Natural killer cell (primary cell): Measurements from ENCODE around the gene M1AP. TPM values are rescaled to one million over a fixed set of nuclear protein-coding genes. Genes with fewer than 3 reads are reported as not detected.

Source experiments
- ATAC-seq, 3 donors: fragments of 150-1000 bp in 2 of 3; fragments of 200-7000 bp in 1 of 3; cut with Tn5 transposase; 1 replicate in 1 of 3; 2 replicates in 2 of 3; pipeline ENCODE4 v1.10.0; 2021; ENCODE audit warnings: mild to moderate bottlenecking in 2 of 3, moderate library complexity in 2 of 3
- DNase-seq, 2 donors: peaks; one replicate each; pipeline versions ENCODE4 v3.0.0 to v3.0.0-alpha.2; 2013 to 2021; ENCODE audit warnings: mixed read lengths in 1 of 2
- H3K27ac ChIP-seq: one replicate; pipeline ENCODE4 v1.5.1; 2013; ENCODE audit warnings: mild to moderate bottlenecking, low read length
- H3K27me3 ChIP-seq: one replicate; pipeline ENCODE4 v1.6.1; 2013; ENCODE audit warnings: low read length; ENCODE audit not compliant: control insufficient read depth, insufficient read depth
- H3K36me3 ChIP-seq: one replicate; pipeline ENCODE4 v1.6.1; 2013; ENCODE audit warnings: low read length; ENCODE audit not compliant: control insufficient read depth, insufficient read depth
- H3K4me1 ChIP-seq: one replicate; pipeline ENCODE4 v1.6.1; 2013; ENCODE audit warnings: low read length; ENCODE audit not compliant: control insufficient read depth, insufficient read depth
- H3K4me3 ChIP-seq: one replicate; pipeline ENCODE4 v1.5.1; 2013; ENCODE audit warnings: low read length
- H3K9me3 ChIP-seq: one replicate; pipeline ENCODE4 v1.6.1; 2013; ENCODE audit warnings: low read length; ENCODE audit not compliant: control insufficient read depth, insufficient read depth
- H3K27ac Mint-ChIP-seq, 2 donors: one replicate each; pipeline ENCODE4 v1.8.0; 2022; ENCODE audit warnings: mild to moderate bottlenecking in 2 of 2, mixed read lengths in 2 of 2, moderate library complexity in 1 of 2
- H3K27me3 Mint-ChIP-seq, 2 donors: one replicate each; pipeline ENCODE4 v1.8.0; 2022; ENCODE audit warnings: low read depth in 2 of 2, mixed read lengths in 2 of 2
- H3K36me3 Mint-ChIP-seq: one replicate; pipeline ENCODE4 v1.8.0; 2022; ENCODE audit warnings: mixed read lengths
- H3K4me1 Mint-ChIP-seq, 2 donors: one replicate each; pipeline ENCODE4 v1.8.0; 2022; ENCODE audit warnings: mixed read lengths in 2 of 2
- H3K4me3 Mint-ChIP-seq: one replicate; pipeline ENCODE4 v1.8.0; 2022; ENCODE audit warnings: mild to moderate bottlenecking, moderate library complexity, mixed read lengths
- H3K9me3 Mint-ChIP-seq, 2 donors: one replicate each; pipeline ENCODE4 v1.8.0; 2022; ENCODE audit warnings: mixed read lengths in 2 of 2
- WGBS: methylation state at CpG from one replicate; pipeline ENCODE4 v1.1.7; 2013; ENCODE audit warnings: missing lambda C conversion rate; ENCODE audit not compliant: insufficient coverage; 5-methylcytosine and 5-hydroxymethylcytosine counted together
- intact Hi-C: fragments of 100-400 bp; cut with micrococcal nuclease; formaldehyde crosslinking; loops from one replicate; pipeline ENCODE4 v1.14.2; 2022
- total RNA-seq, 4 donors: library from RNA; stranded (reverse); fragments of 120-200 nt in 1 of 4; gene quantifications; one replicate each; pipeline versions ENCODE4 v1.2.3 to v1.2.4, GENCODE V29; 2013 to 2022
- TF ChIP-seq, protein P1 (sequence below): fragments of 200-600 bp; IDR thresholded peaks from one replicate; pipeline ENCODE4 v1.8.0; 2022; ENCODE audit warnings: antibody characterized with exemption

The M1AP gene
- total RNA-seq, 3 donors from 2014 or later (not counting 1 experiment from before 2014, with no cell fraction given), result not detected

DNA sequence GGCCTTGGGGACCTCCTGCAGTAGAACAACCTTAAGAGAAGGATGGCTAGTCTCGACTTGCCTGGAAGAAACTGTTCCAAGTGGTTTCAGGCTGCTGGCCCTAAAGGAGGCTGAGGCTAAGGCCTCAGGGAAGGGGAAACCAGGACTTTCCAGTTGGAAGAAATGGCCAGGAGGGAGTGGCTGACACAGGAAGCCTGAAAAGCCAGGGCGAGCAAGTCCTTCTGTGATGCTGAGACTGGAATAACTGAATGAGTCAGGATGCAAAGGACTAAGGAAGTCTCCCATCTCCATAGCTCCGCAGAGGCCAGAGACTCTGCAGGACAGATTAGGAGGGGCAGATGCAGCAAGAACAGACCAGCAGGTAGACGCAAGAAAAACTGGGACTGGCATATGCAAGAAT, 111.0 kb downstream of the M1AP start:
- Mint-ChIP-seq H3K36me3 (no peaks in the 10 kb centered on the region), H3K9me3 (no peaks in the 10 kb centered on the region), H3K4me1 (peaks cover 3 to 4% of the 10 kb centered on the region in 2 donors), H3K27me3 (peaks cover 21 to 28% of the 10 kb centered on the region in 2 donors), H3K27ac (no peak overlapping the region), H3K4me3 (no peak overlapping the region)
- peaks cover 8% of the 10 kb centered on the region for H3K4me1 ChIP-seq
- intact Hi-C loops, result no loop called here
- no peak overlapping the region for H3K27ac ChIP-seq
- 89% methylated on average over 4 of the region's 4 CpGs for WGBS
- no peak overlapping the region for H3K4me3 ChIP-seq
- H3K36me3 ChIP-seq, result peaks cover 13% of the 10 kb centered on the region
- ATAC-seq (no peak), DNase-seq (no peak)
- no peaks in the 10 kb centered on the region for H3K27me3 ChIP-seq
- H3K9me3 ChIP-seq, result no peaks in the 10 kb centered on the region
- TF ChIP-seq, protein P1, sequence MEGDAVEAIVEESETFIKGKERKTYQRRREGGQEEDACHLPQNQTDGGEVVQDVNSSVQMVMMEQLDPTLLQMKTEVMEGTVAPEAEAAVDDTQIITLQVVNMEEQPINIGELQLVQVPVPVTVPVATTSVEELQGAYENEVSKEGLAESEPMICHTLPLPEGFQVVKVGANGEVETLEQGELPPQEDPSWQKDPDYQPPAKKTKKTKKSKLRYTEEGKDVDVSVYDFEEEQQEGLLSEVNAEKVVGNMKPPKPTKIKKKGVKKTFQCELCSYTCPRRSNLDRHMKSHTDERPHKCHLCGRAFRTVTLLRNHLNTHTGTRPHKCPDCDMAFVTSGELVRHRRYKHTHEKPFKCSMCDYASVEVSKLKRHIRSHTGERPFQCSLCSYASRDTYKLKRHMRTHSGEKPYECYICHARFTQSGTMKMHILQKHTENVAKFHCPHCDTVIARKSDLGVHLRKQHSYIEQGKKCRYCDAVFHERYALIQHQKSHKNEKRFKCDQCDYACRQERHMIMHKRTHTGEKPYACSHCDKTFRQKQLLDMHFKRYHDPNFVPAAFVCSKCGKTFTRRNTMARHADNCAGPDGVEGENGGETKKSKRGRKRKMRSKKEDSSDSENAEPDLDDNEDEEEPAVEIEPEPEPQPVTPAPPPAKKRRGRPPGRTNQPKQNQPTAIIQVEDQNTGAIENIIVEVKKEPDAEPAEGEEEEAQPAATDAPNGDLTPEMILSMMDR, result no peak

DNA sequence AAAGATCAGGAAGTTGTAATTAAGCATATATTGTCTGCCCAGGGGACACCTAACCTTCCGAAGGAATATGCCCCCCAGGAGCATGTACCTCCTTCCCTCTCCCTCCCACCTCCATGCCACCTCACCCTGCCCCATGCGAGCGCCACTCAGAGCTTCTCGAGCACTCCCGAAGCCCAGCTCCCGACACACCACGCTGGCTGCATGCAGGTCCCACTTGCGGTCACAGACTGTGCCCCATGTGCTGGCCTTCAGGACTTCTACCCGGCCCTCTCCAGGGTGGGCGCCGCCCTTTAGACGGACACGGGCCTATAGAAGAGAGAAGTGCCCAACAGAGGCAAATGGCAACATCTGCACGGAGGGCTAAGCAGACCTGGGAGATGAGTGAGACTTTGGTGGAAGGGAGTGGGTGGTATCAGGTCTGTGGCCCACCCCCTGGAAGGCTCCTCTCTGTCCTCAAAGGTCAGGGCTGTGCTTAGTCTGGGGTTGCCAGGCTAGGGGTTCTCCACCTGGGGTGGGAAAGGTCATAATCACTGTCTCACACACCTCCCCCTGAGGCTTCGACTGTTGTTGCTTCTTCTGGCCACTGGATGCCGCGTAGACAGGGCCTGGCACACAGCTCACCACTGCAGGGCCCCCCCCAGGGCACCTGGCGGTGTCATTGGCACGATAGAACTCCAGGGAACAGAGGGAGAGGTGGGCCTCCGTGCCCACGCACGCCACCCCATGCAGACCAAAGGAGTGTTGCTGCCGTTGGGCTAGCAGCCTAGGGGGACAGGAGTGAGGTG, 111.8 kb downstream of the M1AP start:
- Histone ChIP-seq H3K4me1 (peaks cover 12% of the 10 kb centered on the region), H3K27ac (no peak overlapping the region), H3K36me3 (peaks cover 13% of the 10 kb centered on the region), H3K9me3 (no peaks in the 10 kb centered on the region), H3K27me3 (no peaks in the 10 kb centered on the region), H3K4me3 (no peak overlapping the region)
- DNase-seq, result no peak
- intact Hi-C loops, result no loop called here
- peak in 1 of 3 donors; percentile 19 for ATAC-seq
- peaks cover 7 to 11% of the 10 kb centered on the region in 2 donors for H3K4me1 Mint-ChIP-seq
- H3K27ac Mint-ChIP-seq, result no peak overlapping the region
- no peaks in the 10 kb centered on the region for H3K36me3 Mint-ChIP-seq
- peaks cover 21 to 26% of the 10 kb centered on the region in 2 donors for H3K27me3 Mint-ChIP-seq
- H3K9me3 Mint-ChIP-seq, result no peaks in the 10 kb centered on the region
- 87% methylated on average over 23 of the region's 23 CpGs for WGBS
- H3K4me3 Mint-ChIP-seq, result no peak overlapping the region
- TF ChIP-seq, protein P1, result no peak

DNA sequence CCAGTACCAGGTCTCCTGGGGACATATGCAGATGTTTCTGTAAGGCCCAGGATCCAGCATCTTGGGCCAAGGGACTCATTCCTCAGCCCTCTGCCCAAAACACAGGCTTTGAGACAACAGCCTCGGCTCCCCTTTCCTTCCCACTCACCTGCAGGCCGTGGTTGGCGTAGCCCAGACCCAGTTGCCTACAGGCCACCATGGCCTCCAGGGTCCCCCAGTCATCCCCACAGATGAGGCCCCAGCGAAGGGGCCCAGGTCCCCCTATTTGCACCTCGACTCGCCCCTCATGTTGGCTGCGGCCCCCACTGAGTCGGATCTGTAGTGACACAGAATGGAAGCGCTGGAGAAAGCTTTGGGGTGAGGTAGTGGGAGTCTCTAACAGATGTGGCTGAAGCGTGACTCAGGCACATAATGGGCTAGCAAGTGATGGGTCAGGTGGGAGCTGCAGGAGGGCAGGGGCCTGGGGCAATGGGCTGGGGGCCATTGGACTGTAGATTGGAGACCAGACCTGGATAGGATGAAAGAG, 112.6 kb downstream of the M1AP start:
- H3K4me1 Mint-ChIP-seq, result peaks cover 15 to 19% of the 10 kb centered on the region in 2 donors
- Histone ChIP-seq H3K36me3 (peaks cover 13% of the 10 kb centered on the region), H3K9me3 (no peaks in the 10 kb centered on the region), H3K27me3 (no peaks in the 10 kb centered on the region), H3K4me3 (no peak overlapping the region), H3K4me1 (peaks cover 21% of the 10 kb centered on the region), H3K27ac (no peak overlapping the region)
- WGBS, result 91% methylated on average over 10 of the region's 10 CpGs
- intact Hi-C loops, result no loop called here
- TF ChIP-seq, protein P1, result no peak
- H3K4me3 Mint-ChIP-seq, result no peak overlapping the region
- ATAC-seq, result no peak
- no peak for DNase-seq
- H3K27me3 Mint-ChIP-seq, result peaks cover 21 to 26% of the 10 kb centered on the region in 2 donors
- H3K27ac Mint-ChIP-seq, result no peak overlapping the region
- no peaks in the 10 kb centered on the region for H3K36me3 Mint-ChIP-seq
- no peaks in the 10 kb centered on the region for H3K9me3 Mint-ChIP-seq
